A673 (cell line): ENCODE measurements around the gene RASL11B.

Source experiments
- CTCF ChIP-seq: fragments of 300-800, 200-600 bp; sonication (generic); conservative IDR thresholded peaks from 2 replicates; pipeline ENCODE4 v1.5.1; 2017; ENCODE audit warnings: low read depth, mild to moderate bottlenecking, antibody characterized with exemption, low read length, moderate library complexity, mixed read lengths
- EZH2 ChIP-seq: fragments of 200-600 bp; sonication (generic); IDR thresholded peaks from 2 replicates; pipeline ENCODE4 v1.6.1; 2017; ENCODE audit warnings: borderline replicate concordance, low read depth, mild to moderate bottlenecking, mixed read lengths, antibody characterized with exemption, low read length; ENCODE audit not compliant: poor library complexity, severe bottlenecking

- no peak for TF ChIP-seq CTCF
- TF ChIP-seq EZH2 = no peak
Measured at GRCh38 chr4:52813546-52813945, 48.6 kb upstream of the RASL11B start.
